IMR-90 (cell line): ENCODE data around the gene UACA.

Experiments
- BHLHE40 ChIP-seq: fragments of 150-350 bp; IDR thresholded peaks from 2 replicates; pipeline ENCODE4 v1.6.1; 2016; ENCODE audit warnings: mild to moderate bottlenecking, low read depth, low read length
- CEBPB ChIP-seq: IDR thresholded peaks from 2 replicates; pipeline ENCODE4 v1.6.1; 2012; ENCODE audit warnings: low read depth, low read length, improper control_type of control experiment
- CHD1 ChIP-seq: IDR thresholded peaks from 2 replicates; pipeline ENCODE4 v1.6.1; 2012; ENCODE audit warnings: low read depth, low read length, improper control_type of control experiment
- FOS ChIP-seq: fragments of 150-350 bp; IDR thresholded peaks from 2 replicates; pipeline ENCODE4 v1.6.1; 2016; ENCODE audit warnings: low read depth, low read length
- POLR2A ChIP-seq: IDR thresholded peaks from 2 replicates; pipeline ENCODE4 v1.6.1; 2012; ENCODE audit warnings: mild to moderate bottlenecking, low read depth, low read length
- RAD21 ChIP-seq: IDR thresholded peaks from 2 replicates; pipeline ENCODE4 v1.6.1; 2012; ENCODE audit warnings: low read length, improper control_type of control experiment
- TF ChIP-seq, protein P1 (sequence below): conservative IDR thresholded peaks from 2 replicates; pipeline ENCODE4 v1.5.1; 2012; ENCODE audit warnings: mild to moderate bottlenecking, low read depth, low read length, improper control_type of control experiment
- TF ChIP-seq, protein P2 (sequence below): fragments of 150-350 bp; IDR thresholded peaks from 2 replicates; pipeline ENCODE4 v1.6.1; 2017; ENCODE audit warnings: mild to moderate bottlenecking, antibody characterized with exemption, low read length, low read depth

DNA sequence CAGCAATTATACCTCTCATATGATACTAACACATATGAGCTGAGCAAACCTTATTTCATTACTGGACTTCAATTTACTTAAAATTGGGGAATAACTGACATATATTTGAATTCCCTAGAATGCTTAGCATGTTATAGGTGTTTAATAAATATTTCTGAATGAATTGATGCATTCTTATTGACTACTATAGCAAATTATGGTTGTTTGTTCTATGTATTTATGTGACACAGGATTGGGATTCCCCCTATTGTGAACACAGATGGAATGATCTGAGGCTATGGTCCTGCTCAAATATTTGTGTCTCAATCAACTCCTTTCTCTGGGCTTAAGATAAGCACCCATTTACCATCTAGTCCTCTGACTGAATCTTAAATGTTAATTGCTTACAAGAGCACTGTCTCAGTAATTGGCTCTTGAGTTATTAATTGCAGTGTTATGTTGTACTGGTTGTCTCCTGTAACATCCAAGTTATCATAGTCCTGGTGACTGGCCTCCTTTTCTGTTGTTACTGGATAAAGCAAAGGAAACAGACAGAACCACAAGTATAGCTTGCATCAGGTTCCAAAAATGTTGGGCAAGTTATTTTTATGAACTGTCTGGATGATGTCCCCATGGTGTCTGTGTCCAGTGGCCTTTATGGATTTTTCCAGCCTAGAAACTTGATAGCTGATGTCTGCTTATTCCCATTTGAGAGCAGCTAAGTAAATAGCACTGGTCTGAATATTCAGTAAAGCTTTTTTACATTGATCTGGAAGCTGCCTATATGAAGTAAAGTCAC lies 2.3 kb upstream of the UACA start:
- TF ChIP-seq, protein P1, sequence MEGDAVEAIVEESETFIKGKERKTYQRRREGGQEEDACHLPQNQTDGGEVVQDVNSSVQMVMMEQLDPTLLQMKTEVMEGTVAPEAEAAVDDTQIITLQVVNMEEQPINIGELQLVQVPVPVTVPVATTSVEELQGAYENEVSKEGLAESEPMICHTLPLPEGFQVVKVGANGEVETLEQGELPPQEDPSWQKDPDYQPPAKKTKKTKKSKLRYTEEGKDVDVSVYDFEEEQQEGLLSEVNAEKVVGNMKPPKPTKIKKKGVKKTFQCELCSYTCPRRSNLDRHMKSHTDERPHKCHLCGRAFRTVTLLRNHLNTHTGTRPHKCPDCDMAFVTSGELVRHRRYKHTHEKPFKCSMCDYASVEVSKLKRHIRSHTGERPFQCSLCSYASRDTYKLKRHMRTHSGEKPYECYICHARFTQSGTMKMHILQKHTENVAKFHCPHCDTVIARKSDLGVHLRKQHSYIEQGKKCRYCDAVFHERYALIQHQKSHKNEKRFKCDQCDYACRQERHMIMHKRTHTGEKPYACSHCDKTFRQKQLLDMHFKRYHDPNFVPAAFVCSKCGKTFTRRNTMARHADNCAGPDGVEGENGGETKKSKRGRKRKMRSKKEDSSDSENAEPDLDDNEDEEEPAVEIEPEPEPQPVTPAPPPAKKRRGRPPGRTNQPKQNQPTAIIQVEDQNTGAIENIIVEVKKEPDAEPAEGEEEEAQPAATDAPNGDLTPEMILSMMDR = no peak
- TF ChIP-seq BHLHE40 (no peak), RAD21 (no peak), POLR2A (no peak), CHD1 (no peak), FOS (no peak), CEBPB (peak; percentile 85)
- TF ChIP-seq, protein P2, sequence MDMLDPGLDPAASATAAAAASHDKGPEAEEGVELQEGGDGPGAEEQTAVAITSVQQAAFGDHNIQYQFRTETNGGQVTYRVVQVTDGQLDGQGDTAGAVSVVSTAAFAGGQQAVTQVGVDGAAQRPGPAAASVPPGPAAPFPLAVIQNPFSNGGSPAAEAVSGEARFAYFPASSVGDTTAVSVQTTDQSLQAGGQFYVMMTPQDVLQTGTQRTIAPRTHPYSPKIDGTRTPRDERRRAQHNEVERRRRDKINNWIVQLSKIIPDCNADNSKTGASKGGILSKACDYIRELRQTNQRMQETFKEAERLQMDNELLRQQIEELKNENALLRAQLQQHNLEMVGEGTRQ = no peak
